Activated CD4-positive, alpha-beta memory T cell treated with anti-CD3 and anti-CD28 coated beads, Interleukin-2, amount 10 ng/mL, durations not matched to agents 7 days and 5 days (primary cell): ENCODE data around the gene ESPNL. TPM values are rescaled to one million over a fixed set of nuclear protein-coding genes. Genes with fewer than 3 reads are reported as not detected.
"Not testable (repeated sequence)": the region's sequence is repeated elsewhere in the genome, so short reads cannot be mapped to it uniquely, and the experiment has no call there.

Experiments used
- CTCF ChIA-PET: fragments of 350-600 bp; sonication (Branson Sonifier 250); formaldehyde crosslinking; loops from one replicate; lab custom pipeline; 2021; ENCODE audit warnings: antibody characterized with exemption, inconsistent platforms; lab: Charles Lee
- POLR2A ChIA-PET: fragments of 350-600 bp; sonication (Branson Sonifier 250); formaldehyde crosslinking; loops from one replicate; lab custom pipeline; 2021; ENCODE audit warnings: antibody characterized with exemption; lab: Charles Lee
- DNase-seq: peaks from one replicate; pipeline ENCODE4 v3.0.0-alpha.2; 2020
- H3K27ac Mint-ChIP-seq: one replicate; pipeline ENCODE4 v1.8.0; 2021; ENCODE audit warnings: mild to moderate bottlenecking, mixed read lengths
- H3K27me3 Mint-ChIP-seq: one replicate; pipeline ENCODE4 v1.8.0; 2021; ENCODE audit warnings: mixed read lengths
- H3K36me3 Mint-ChIP-seq: one replicate; pipeline ENCODE4 v1.8.0; 2021; ENCODE audit warnings: low read depth, mixed read lengths
- H3K4me1 Mint-ChIP-seq: one replicate; pipeline ENCODE4 v1.8.0; 2021; ENCODE audit warnings: mixed read lengths
- H3K4me3 Mint-ChIP-seq: one replicate; pipeline ENCODE4 v1.8.0; 2021; ENCODE audit warnings: mild to moderate bottlenecking, mixed read lengths
- H3K9me3 Mint-ChIP-seq: one replicate; pipeline ENCODE4 v1.8.0; 2021; ENCODE audit warnings: mixed read lengths
- total RNA-seq, 2 experiments: library from RNA; stranded (reverse); gene quantifications; one replicate each; pipeline ENCODE4 v1.2.3, GENCODE V29; 2021

Gene ESPNL
- total RNA-seq, 2 experiments from 2014 or later, result 0.05 to 0.18 TPM

GRCh38 chr2:238065071-238065846 is 34.9 kb upstream of the ESPNL start:
- POLR2A ChIA-PET, result interaction anchor here (1.0 kb wide), 1 partner anchor 139 kb away, joined by 3 read pairs; the partner anchor contains the start of gene ILKAP
- H3K36me3 Mint-ChIP-seq, result peaks cover 55% of the 10 kb centered on the region

GRCh38 chr2:238066218-238066617 is 33.9 kb upstream of the ESPNL start:
- H3K9me3 Mint-ChIP-seq, result peaks cover 6% of the 10 kb centered on the region
- no peak for DNase-seq
- ChIA-PET CTCF (no interaction called here), POLR2A (no interaction called here)
- peaks cover 66% of the 10 kb centered on the region for H3K4me1 Mint-ChIP-seq
- no peaks in the 10 kb centered on the region for H3K27me3 Mint-ChIP-seq
- no peak overlapping the region for H3K27ac Mint-ChIP-seq
- no peak overlapping the region for H3K4me3 Mint-ChIP-seq
- peaks cover 58% of the 10 kb centered on the region for H3K36me3 Mint-ChIP-seq

More at GRCh38 chr2:238065071-238065846, 34.9 kb upstream of the ESPNL start:
- H3K27ac Mint-ChIP-seq, result no peak overlapping the region
- peaks cover 66% of the 10 kb centered on the region for H3K4me1 Mint-ChIP-seq
- DNase-seq, result no peak
- CTCF ChIA-PET, result no interaction called here
- no peak overlapping the region for H3K4me3 Mint-ChIP-seq
- H3K27me3 Mint-ChIP-seq, result no peaks in the 10 kb centered on the region
- H3K9me3 Mint-ChIP-seq, result peaks cover 6% of the 10 kb centered on the region

- peaks cover 61% of the 10 kb centered on the region for H3K36me3 Mint-ChIP-seq
- H3K9me3 Mint-ChIP-seq, H3K4me3 Mint-ChIP-seq, H3K27me3 Mint-ChIP-seq, POLR2A ChIA-PET, H3K27ac Mint-ChIP-seq, DNase-seq, CTCF ChIA-PET: not testable (repeated sequence)
- peaks cover 63% of the 10 kb centered on the region for H3K4me1 Mint-ChIP-seq
These were observed 33.4 kb upstream of the ESPNL start for GRCh38 chr2:238066718-238067117.

- Mint-ChIP-seq H3K36me3 (peaks cover 73% of the 10 kb centered on the region), H3K4me3 (no peak overlapping the region), H3K9me3 (peaks cover 16% of the 10 kb centered on the region), H3K27ac (no peak overlapping the region), H3K4me1 (peaks cover 53% of the 10 kb centered on the region), H3K27me3 (no peaks in the 10 kb centered on the region)
- DNase-seq, result no peak
- ChIA-PET CTCF (interaction anchor here (1.0 kb wide), 1 partner anchor 195 kb away, joined by 3 read pairs; no protein-coding TSS in a partner anchor), POLR2A (interaction anchor here (0.6 kb wide), 1 partner anchor 69 kb away, joined by 3 read pairs; no protein-coding TSS in a partner anchor)
These were observed 32.2 kb upstream of the ESPNL start for GRCh38 chr2:238067939-238068338.

- no peaks in the 10 kb centered on the region for H3K27me3 Mint-ChIP-seq
- peak; percentile 30 for DNase-seq
- H3K9me3 Mint-ChIP-seq, result peaks cover 19% of the 10 kb centered on the region
- peaks cover 80% of the 10 kb centered on the region for H3K36me3 Mint-ChIP-seq
- POLR2A ChIA-PET, result no interaction called here
- peaks cover 40% of the 10 kb centered on the region for H3K4me1 Mint-ChIP-seq
- no peak overlapping the region for H3K4me3 Mint-ChIP-seq
- CTCF ChIA-PET, result no interaction called here
- peak overlapping the region; percentile 81 for H3K27ac Mint-ChIP-seq
These were observed 31.0 kb upstream of the ESPNL start for GRCh38 chr2:238069021-238069709.

GRCh38 chr2:238069877-238070276 is 30.3 kb upstream of the ESPNL start:
- peaks cover 37% of the 10 kb centered on the region for H3K4me1 Mint-ChIP-seq
- ChIA-PET POLR2A (no interaction called here), CTCF (no interaction called here)
- no peaks in the 10 kb centered on the region for H3K27me3 Mint-ChIP-seq
- peaks cover 81% of the 10 kb centered on the region for H3K36me3 Mint-ChIP-seq
- no peak overlapping the region for H3K4me3 Mint-ChIP-seq
- peaks cover 19% of the 10 kb centered on the region for H3K9me3 Mint-ChIP-seq
- H3K27ac Mint-ChIP-seq, result peak overlapping the region; percentile 81
- no peak for DNase-seq

GRCh38 chr2:238075397-238075796 is 24.7 kb upstream of the ESPNL start:
- Mint-ChIP-seq H3K9me3 (peaks cover 13% of the 10 kb centered on the region), H3K27ac (no peak overlapping the region), H3K27me3 (no peaks in the 10 kb centered on the region), H3K36me3 (peaks cover 62% of the 10 kb centered on the region), H3K4me3 (no peak overlapping the region), H3K4me1 (peaks cover 2% of the 10 kb centered on the region)
- ChIA-PET CTCF (no interaction called here), POLR2A (no interaction called here)
- DNase-seq, result no peak

- no peak for DNase-seq
- no peak overlapping the region for H3K4me3 Mint-ChIP-seq
- POLR2A ChIA-PET, result no interaction called here
- H3K27me3 Mint-ChIP-seq, result no peaks in the 10 kb centered on the region
- no peaks in the 10 kb centered on the region for H3K4me1 Mint-ChIP-seq
- H3K9me3 Mint-ChIP-seq, result peaks cover 9% of the 10 kb centered on the region
- CTCF ChIA-PET, result interaction anchor here (0.8 to 0.9 kb wide), 2 partner anchors 187 to 602 kb away, joined by 3 read pairs; no protein-coding TSS in a partner anchor
- no peak overlapping the region for H3K27ac Mint-ChIP-seq
- peaks cover 68% of the 10 kb centered on the region for H3K36me3 Mint-ChIP-seq
These were observed 22.8 kb upstream of the ESPNL start for GRCh38 chr2:238077292-238077691.

- H3K4me1 Mint-ChIP-seq, result no peaks in the 10 kb centered on the region
- no peak overlapping the region for H3K4me3 Mint-ChIP-seq
- CTCF ChIA-PET, result no interaction called here
- DNase-seq, result no peak
- no peaks in the 10 kb centered on the region for H3K27me3 Mint-ChIP-seq
- H3K36me3 Mint-ChIP-seq, result peaks cover 65% of the 10 kb centered on the region
- no peaks in the 10 kb centered on the region for H3K9me3 Mint-ChIP-seq
- H3K27ac Mint-ChIP-seq, result no peak overlapping the region
- POLR2A ChIA-PET, result no interaction called here
These were observed 20.2 kb upstream of the ESPNL start for GRCh38 chr2:238079874-238080327.

- Mint-ChIP-seq H3K9me3 (no peaks in the 10 kb centered on the region), H3K36me3 (peaks cover 62% of the 10 kb centered on the region), H3K4me1 (no peaks in the 10 kb centered on the region), H3K27ac (no peak overlapping the region), H3K27me3 (no peaks in the 10 kb centered on the region), H3K4me3 (no peak overlapping the region)
- CTCF ChIA-PET, result interaction anchor here (0.6 kb wide), 1 partner anchor 151 kb away, joined by 4 read pairs; no protein-coding TSS in a partner anchor
- DNase-seq, result no peak
- POLR2A ChIA-PET, result no interaction called here
These were observed 19.6 kb upstream of the ESPNL start for GRCh38 chr2:238080518-238080917.

GRCh38 chr2:238081150-238081549 is 19.0 kb upstream of the ESPNL start:
- ChIA-PET POLR2A (no interaction called here), CTCF (no interaction called here)
- Mint-ChIP-seq H3K27me3 (no peaks in the 10 kb centered on the region), H3K9me3 (no peaks in the 10 kb centered on the region), H3K36me3 (peaks cover 63% of the 10 kb centered on the region), H3K4me3 (no peak overlapping the region), H3K4me1 (no peaks in the 10 kb centered on the region), H3K27ac (no peak overlapping the region)
- no peak for DNase-seq

GRCh38 chr2:238081561-238081960 is 18.6 kb upstream of the ESPNL start:
- Mint-ChIP-seq H3K9me3 (no peaks in the 10 kb centered on the region), H3K27ac (no peak overlapping the region), H3K27me3 (no peaks in the 10 kb centered on the region), H3K4me3 (no peak overlapping the region), H3K4me1 (no peaks in the 10 kb centered on the region), H3K36me3 (peaks cover 59% of the 10 kb centered on the region)
- ChIA-PET POLR2A (no interaction called here), CTCF (no interaction called here)
- no peak for DNase-seq

- DNase-seq, result no peak
- Mint-ChIP-seq H3K9me3 (no peaks in the 10 kb centered on the region), H3K4me3 (no peak overlapping the region), H3K27ac (no peak overlapping the region), H3K27me3 (no peaks in the 10 kb centered on the region), H3K4me1 (peaks cover 4% of the 10 kb centered on the region), H3K36me3 (peaks cover 56% of the 10 kb centered on the region)
- ChIA-PET POLR2A (no interaction called here), CTCF (no interaction called here)
These were observed 18.0 kb upstream of the ESPNL start for GRCh38 chr2:238082151-238082550.
